SHP77 (cell line): ENCODE data around the gene CALY.
"Not testable (repeated sequence)": the region's sequence is repeated elsewhere in the genome, so short reads cannot be mapped to it uniquely, and the experiment has no call there.

ENCODE experiments used
- DNase-seq, 2 experiments: peaks; one replicate each; lab custom pipeline; 2025; lab: John Stamatoyannopoulos, UW

The CALY gene

GRCh38 chr10:133336577-133337369 lies at the start of gene CALY:
Gene CALY, minus strand, starts transcription at chr10:133336896. Its CDS starts 7,907 bp downstream, at chr10:133328989.
- DNase-seq, result peak; percentile 35 to 37

- DNase-seq, result no peak
Measured at GRCh38 chr10:133385214-133385613, 48.5 kb upstream of the CALY start.

- DNase-seq, result no peak
Measured at GRCh38 chr10:133384071-133384470, 47.4 kb upstream of the CALY start.

GRCh38 chr10:133383551-133383950 lies 46.9 kb upstream of the CALY start:
- DNase-seq, result no peak

GRCh38 chr10:133381036-133381435 lies 44.3 kb upstream of the CALY start:
- DNase-seq, result no peak

- DNase-seq, result no peak
Measured at GRCh38 chr10:133379801-133380666, 43.3 kb upstream of the CALY start.

- peak in 1 of 2 experiments; percentile 18 for DNase-seq
Measured at GRCh38 chr10:133379152-133379800, 42.6 kb upstream of the CALY start, which contains the start of gene PAOX. Gene PAOX, plus strand, starts transcription at chr10:133379262. Its CDS starts 55 bp downstream, at chr10:133379317.

- peak; percentile 48 to 75 for DNase-seq
Measured at GRCh38 chr10:133378251-133379096, 41.8 kb upstream of the CALY start.

- DNase-seq, result peak in 1 of 2 experiments; percentile 75
Measured at GRCh38 chr10:133377818-133378250, 41.1 kb upstream of the CALY start.

GRCh38 chr10:133377025-133377817 lies 40.5 kb upstream of the CALY start:
- no peak for DNase-seq

- DNase-seq, result not testable (repeated sequence)
Measured at GRCh38 chr10:133376183-133376582, 39.5 kb upstream of the CALY start.

- no peak for DNase-seq
Measured at GRCh38 chr10:133375357-133376115, 38.8 kb upstream of the CALY start.

GRCh38 chr10:133373174-133374090 lies 36.7 kb upstream of the CALY start, which contains the start of gene ECHS1:
Gene ECHS1, minus strand, starts transcription at chr10:133373354. Its CDS starts 21 bp downstream, at chr10:133373333.
- peak; percentile 87 to 94 for DNase-seq

- no peak for DNase-seq
Measured at GRCh38 chr10:133372507-133372906, 35.8 kb upstream of the CALY start.

GRCh38 chr10:133370030-133370786 lies 33.5 kb upstream of the CALY start:
- DNase-seq, result no peak

GRCh38 chr10:133368153-133368552 lies 31.5 kb upstream of the CALY start:
- DNase-seq, result no peak

GRCh38 chr10:133367461-133367860 lies 30.8 kb upstream of the CALY start:
- not testable (repeated sequence) for DNase-seq

GRCh38 chr10:133366751-133367150 lies 30.1 kb upstream of the CALY start:
- DNase-seq, result no peak
